Prostate gland (tissue), 2 donors: Measurements from ENCODE around the gene NCK1. TPM values are rescaled to one million over a fixed set of nuclear protein-coding genes. Genes with fewer than 3 reads are reported as not detected.

Experiments
- DNase-seq: peaks from one replicate; pipeline ENCODE4 v3.0.0-alpha.2; 2019; ENCODE audit warnings: low spot score
- H3K27ac ChIP-seq, 2 donors: fragments of 200-600 bp; sonication (generic); 2 replicates each; pipeline ENCODE4 v1.5.1; 2017 to 2019
- H3K27me3 ChIP-seq: fragments of 200-600 bp; sonication (generic); replicated peaks from 2 replicates; pipeline ENCODE4 v1.5.1; 2019; ENCODE audit not compliant: insufficient read depth
- H3K36me3 ChIP-seq, 2 donors: fragments of 200-600 bp; sonication (generic); 1 replicate in 1 of 2; 2 replicates in 1 of 2; pipeline versions ENCODE4 v1.5.1 to v1.8.1; 2017 to 2019
- H3K4me1 ChIP-seq: fragments of 200-600 bp; sonication (generic); replicated peaks from 2 replicates; pipeline ENCODE4 v1.5.1; 2019
- H3K4me3 ChIP-seq, 2 donors: fragments of 200-600 bp; sonication (generic); 2 replicates each; pipeline ENCODE4 v1.5.1; 2017 to 2019
- H3K9me3 ChIP-seq: fragments of 200-600 bp; sonication (generic); 2 replicates; pipeline ENCODE4 v1.5.1; 2017
- CTCF ChIP-seq, 4 experiments: fragments of 200-600 bp in 2 of 4; fragments of 450-650 bp in 2 of 4; sonication (generic) in 2 of 4; IDR thresholded peaks; 1 replicate in 3 of 4; 2 replicates in 1 of 4; pipeline ENCODE4 v1.5.1; 2016 to 2019; ENCODE audit warnings: antibody characterized with exemption in 4 of 4, mild to moderate bottlenecking in 2 of 4, moderate library complexity in 2 of 4
- POLR2A ChIP-seq: fragments of 450-650 bp; IDR thresholded peaks from one replicate; pipeline ENCODE4 v1.6.1; 2016; ENCODE audit warnings: antibody characterized with exemption, mild to moderate bottlenecking
- POLR2AphosphoS5 ChIP-seq: sonication (generic); formaldehyde crosslinking; IDR thresholded peaks from one replicate; pipeline ENCODE4 v1.6.1; 2017; ENCODE audit warnings: antibody characterized with exemption
- WGBS: methylation state at CpG from one replicate; pipeline ENCODE4 v1.1.5; 2018; 5-methylcytosine and 5-hydroxymethylcytosine counted together
- intact Hi-C: fragments of 100-400 bp; cut with DNase I; formaldehyde crosslinking; loops from one replicate; pipeline ENCODE4 v1.14.2; 2022
- total RNA-seq, 2 donors: library from RNA; depleted of rRNA; stranded (reverse); fragments of >200 nt; gene quantifications; one replicate each; pipeline ENCODE4 v1.1.0, GENCODE V29; 2016

NCK1 gene
- total RNA-seq, 2 donors from 2014 or later = 23.3 to 35.6 TPM

- no peak for DNase-seq
- 0% methylated on average over 1 of the region's 1 CpG for WGBS
- Histone ChIP-seq H3K9me3 (no peaks in the 10 kb centered on the region), H3K36me3 (no peaks in the 10 kb centered on the region), H3K4me3 (no peak overlapping the region), H3K27me3 (no peaks in the 10 kb centered on the region), H3K27ac (no peak overlapping the region), H3K4me1 (no peaks in the 10 kb centered on the region)
- TF ChIP-seq POLR2A (no peak), POLR2AphosphoS5 (no peak), CTCF (IDR thresholded peaks at IDR 0.05) (no peak)
- intact Hi-C loops = no loop called here
These were observed 41.9 kb downstream of the NCK1 start for GRCh38 chr3:136903899-136904298.

GRCh38 chr3:136904746-136905145, 42.7 kb downstream of the NCK1 start:
- TF ChIP-seq CTCF (IDR thresholded peaks at IDR 0.05) (no peak), POLR2AphosphoS5 (no peak), POLR2A (no peak)
- WGBS = 72% methylated on average over 4 of the region's 4 CpGs
- Histone ChIP-seq H3K4me3 (no peak overlapping the region), H3K36me3 (no peaks in the 10 kb centered on the region), H3K4me1 (no peaks in the 10 kb centered on the region), H3K27ac (no peak overlapping the region), H3K27me3 (no peaks in the 10 kb centered on the region), H3K9me3 (no peaks in the 10 kb centered on the region)
- DNase-seq = no peak
- intact Hi-C loops = no loop called here

- intact Hi-C loops = no loop called here
- no peaks in the 10 kb centered on the region for H3K4me1 ChIP-seq
- TF ChIP-seq POLR2A = no peak
- TF ChIP-seq CTCF (IDR thresholded peaks at IDR 0.05) = no peak
- TF ChIP-seq POLR2AphosphoS5 = no peak
- 100% methylated on average over 1 of the region's 1 CpG for WGBS
- H3K9me3 ChIP-seq = no peaks in the 10 kb centered on the region
- no peaks in the 10 kb centered on the region for H3K27me3 ChIP-seq
- H3K27ac ChIP-seq = no peak overlapping the region
- no peaks in the 10 kb centered on the region for H3K36me3 ChIP-seq
- DNase-seq = no peak
- no peak overlapping the region for H3K4me3 ChIP-seq
These were observed 43.5 kb downstream of the NCK1 start for GRCh38 chr3:136905549-136905948.

GRCh38 chr3:136906725-136907124, 44.7 kb downstream of the NCK1 start:
- no peak for TF ChIP-seq POLR2AphosphoS5
- TF ChIP-seq CTCF (IDR thresholded peaks at IDR 0.05) = no peak
- no peak for TF ChIP-seq POLR2A
- Histone ChIP-seq H3K36me3 (no peaks in the 10 kb centered on the region), H3K27me3 (no peaks in the 10 kb centered on the region), H3K4me3 (no peak overlapping the region), H3K9me3 (no peaks in the 10 kb centered on the region), H3K27ac (no peak overlapping the region), H3K4me1 (no peaks in the 10 kb centered on the region)
- intact Hi-C loops = no loop called here
- no peak for DNase-seq
- 76% methylated on average over 5 of the region's 5 CpGs for WGBS

GRCh38 chr3:136908297-136908696, 46.3 kb downstream of the NCK1 start:
- no peak overlapping the region for H3K27ac ChIP-seq
- intact Hi-C loops = no loop called here
- no peak for TF ChIP-seq POLR2AphosphoS5
- TF ChIP-seq CTCF (IDR thresholded peaks at IDR 0.05) = no peak
- TF ChIP-seq POLR2A = no peak
- 95% methylated on average over 2 of the region's 2 CpGs for WGBS
- H3K36me3 ChIP-seq = no peaks in the 10 kb centered on the region
- H3K4me1 ChIP-seq = no peaks in the 10 kb centered on the region
- no peak for DNase-seq
- no peaks in the 10 kb centered on the region for H3K27me3 ChIP-seq
- H3K4me3 ChIP-seq = no peak overlapping the region
- no peaks in the 10 kb centered on the region for H3K9me3 ChIP-seq
